IPS-11a (cell line): Measurements from ENCODE around the gene NUDT14.

Experiments used
- H3K4me3 ChIP-seq: one replicate; pipeline ENCODE4 v1.5.1; 2013; ENCODE audit warnings: low read depth, low read length, control low read depth

NUDT14 gene

DNA sequence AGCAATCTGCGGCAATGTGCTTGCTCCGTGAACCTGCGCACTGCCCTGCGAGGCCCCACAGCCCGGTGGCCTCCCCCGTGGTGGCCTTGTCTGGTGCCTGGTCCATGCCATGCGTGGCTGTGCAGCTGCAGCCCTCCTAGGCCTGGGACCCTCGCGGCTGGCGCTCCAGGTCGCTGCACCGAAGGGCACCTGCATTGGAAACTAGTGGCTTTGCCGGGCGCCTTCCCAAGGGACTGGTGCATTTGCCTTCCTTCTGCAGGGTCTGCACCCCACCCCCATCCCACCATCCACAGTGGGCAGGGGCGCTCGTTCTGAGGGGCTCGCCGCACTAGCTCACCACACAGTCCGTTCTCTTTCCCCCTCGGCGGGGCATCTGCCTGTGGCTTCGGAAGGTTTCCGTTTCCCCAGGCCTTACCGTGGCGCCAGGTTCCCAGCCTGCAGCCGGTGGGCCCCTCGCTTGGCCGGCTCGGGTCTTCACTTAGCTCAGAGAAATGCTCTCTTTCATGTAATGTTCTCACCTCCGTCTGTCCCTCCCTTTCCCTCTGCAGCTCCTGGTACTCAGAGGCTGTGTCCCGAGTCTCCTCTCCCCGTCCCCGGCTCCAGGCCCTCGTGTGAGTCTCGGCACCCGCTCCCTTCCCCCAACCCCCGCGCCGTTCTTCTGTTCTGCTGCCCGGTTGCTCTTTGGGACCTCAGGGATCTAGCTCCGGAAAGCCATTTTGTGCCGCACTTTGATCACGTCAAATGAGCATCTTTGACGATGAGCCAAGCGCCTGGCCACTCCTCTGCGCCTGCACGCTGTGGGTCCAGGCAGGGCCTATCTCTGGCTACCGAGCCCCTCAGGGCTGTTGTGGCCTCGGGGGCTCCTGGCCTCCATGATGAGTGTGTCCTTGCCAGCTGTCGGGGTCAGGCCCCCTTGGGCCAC lies 44.5 kb downstream of the NUDT14 start:
- no peak overlapping the region for H3K4me3 ChIP-seq

DNA sequence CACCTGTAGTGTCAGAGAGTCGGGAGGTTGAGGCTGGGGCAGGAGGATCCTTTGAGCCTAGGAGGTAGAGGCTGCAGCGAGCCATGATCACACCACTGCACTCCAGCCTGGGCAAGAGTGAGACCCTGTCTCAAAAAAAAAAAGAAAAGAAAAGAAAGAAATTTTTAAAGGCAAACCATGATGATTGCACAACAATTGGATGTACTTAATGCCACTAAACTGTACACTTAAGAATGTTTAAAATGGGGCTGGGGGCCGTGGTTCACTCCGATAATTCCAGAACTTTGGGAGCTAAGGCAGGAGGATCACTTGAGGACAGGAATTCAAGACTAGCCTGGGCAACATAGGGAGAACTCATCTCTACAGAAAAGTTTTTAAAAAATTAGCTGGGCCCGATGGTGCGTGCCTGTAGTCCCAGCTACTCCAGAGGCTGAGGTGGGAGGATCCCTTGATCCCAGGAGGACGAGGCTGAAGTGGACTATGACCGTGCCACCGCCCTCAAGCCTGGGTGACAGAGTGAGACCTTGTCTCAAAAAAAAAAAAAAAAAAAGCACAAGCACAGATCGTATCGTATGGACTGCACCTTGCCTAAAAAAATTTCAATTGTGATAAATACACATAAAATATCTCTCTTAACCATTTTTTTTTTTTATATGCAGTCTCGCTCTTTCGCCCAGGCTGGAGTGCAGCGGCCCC lies 45.3 kb downstream of the NUDT14 start:
- H3K4me3 ChIP-seq = no peak overlapping the region

DNA sequence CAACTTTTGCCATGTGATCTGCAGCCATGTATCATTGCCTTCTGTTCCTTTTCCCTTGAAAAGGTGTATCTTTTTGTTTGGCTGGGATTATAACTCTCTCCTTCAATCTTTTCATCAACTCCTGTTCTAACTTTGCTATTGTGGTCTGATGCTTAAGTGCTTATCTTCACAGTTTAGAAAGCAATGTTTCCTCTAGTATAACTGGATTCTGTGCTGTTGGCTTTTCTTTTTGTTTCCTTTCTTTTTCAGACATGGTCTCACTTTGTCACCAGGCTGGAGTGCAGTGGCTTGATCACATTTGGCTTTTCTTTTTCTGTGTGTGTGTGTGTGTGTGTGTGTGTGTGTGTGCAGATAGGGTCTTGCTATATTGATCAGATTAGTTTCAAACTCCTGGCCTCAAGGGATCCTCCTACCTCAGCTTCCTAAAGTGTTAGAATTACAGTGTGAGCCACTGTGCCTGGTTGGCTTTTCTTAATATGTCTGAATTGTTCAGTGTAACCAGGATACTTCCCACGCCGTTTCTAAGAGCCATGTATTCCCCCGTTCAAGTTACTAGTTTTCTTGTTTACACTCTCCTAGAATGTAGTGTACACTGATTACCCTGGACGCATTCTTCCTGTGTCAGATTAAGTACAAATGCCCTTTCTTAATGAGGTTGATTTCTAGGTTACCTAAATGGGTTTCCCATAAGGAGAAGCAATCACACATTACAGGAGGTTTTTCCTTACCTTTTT lies 48.0 kb downstream of the NUDT14 start:
- no peak overlapping the region for H3K4me3 ChIP-seq

DNA sequence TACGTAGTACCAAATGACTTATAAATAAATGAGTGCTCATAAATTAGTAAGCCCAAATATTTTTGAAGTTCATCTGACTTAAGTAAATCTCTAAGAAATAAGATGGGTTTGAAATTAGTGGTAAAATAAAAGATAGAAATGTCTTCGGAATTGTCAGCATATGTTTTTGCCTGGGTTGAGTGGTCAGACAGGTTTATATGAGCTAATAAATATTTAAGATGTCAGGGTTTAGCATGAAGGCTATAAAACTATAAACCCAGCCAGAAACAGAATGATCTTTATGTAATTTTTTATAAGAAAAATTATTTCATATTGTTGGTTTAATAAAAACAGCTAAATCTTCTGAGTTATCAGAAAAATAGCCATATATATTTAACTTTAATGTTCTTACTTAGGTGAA lies 49.9 kb downstream of the NUDT14 start:
- no peak overlapping the region for H3K4me3 ChIP-seq

DNA sequence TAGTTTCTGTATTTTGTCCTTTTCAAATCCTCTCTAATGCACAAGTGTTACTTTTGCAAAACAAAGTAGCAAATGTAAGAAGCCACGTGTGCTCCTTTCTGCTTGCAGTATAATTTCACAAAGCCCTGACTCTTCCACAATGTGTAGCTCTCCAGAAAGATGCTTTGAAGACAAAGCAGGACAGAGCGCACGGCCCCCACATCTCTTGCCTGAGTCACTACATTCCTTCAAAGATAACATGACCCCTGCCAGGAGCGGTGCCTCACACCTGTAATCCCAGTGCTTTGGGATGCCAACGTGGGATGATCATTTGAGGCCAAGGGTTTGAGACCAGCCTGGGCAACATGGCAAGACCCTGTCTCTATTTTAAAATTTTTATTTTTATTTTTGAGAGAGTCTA lies 53.1 kb downstream of the NUDT14 start:
- H3K4me3 ChIP-seq = no peak overlapping the region

DNA sequence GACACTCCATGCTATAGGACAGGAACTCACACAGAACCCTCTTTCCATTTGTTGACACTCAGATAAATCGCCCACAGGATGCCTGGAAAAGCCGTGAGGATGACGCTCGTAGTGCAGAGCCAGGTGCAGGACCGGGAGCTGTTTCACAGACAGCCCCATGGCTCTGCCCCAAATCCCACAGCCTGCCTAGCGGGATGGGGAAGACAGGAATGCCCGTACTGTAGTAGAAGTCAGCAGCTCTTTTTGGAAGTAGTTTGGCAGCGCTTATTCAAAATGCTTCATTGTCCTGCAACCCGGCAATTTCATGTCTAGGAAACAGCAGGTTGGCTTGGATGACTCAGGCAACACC lies 54.2 kb downstream of the NUDT14 start:
- H3K4me3 ChIP-seq = no peak overlapping the region

DNA sequence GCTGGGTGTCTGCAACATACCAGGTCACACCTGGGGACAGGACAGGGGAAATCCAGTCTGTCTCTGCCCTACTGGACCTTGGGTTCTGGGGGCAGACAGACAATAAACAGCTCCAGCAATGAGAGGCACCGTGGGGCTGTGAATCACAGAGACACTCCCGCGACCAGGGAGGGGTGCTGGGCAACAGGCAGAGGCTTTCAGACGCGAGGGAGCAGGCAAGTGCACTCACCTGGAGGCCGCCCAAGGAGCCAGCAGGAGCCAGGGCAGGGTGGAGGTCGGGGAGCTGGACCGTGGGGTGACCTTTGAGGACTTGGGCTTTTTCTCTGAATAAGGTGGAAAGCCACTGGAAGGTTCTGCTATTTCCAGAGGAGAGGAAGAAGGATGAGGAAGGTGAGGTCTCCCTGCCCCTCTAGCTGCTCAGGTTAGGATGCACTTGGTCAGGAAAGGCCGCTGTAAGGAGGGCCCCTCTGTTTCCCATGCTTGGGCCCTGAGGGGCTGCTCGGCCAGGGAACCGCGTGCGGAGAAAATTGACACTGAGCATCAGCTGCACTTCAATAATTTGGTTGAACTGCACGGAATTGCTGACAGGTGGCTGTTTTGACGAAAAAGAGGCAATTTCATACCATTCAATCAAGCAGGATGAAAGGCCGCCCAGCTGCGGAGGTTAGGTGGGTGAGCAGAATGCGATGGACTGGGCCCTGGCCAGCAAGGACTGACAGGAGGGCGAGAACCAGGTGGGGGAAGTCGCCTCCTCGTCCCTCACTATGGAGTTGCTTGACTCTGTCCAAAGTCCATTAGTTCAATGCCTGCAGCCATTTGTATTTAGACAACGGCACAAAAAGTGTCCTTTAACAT lies 54.8 kb downstream of the NUDT14 start:
- no peak overlapping the region for H3K4me3 ChIP-seq

DNA sequence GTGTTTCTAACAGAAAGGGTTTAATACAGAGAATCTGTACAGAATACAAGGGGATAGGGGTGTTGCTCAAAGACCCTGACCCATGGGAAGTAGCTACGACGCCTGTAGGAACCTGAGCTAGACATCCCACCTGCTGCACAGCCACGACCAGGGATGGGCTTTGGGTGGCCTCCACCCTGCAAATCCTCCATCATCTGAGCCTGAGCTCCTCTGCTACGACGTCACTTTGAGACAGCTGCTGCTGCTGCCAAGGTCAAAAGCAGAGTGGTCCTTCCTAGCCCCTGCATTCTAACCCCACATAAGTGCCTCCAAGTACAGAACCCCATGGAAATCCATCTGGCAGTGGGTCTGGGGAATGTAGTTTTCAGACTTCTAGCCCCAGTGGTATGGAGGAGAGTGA lies 56.3 kb downstream of the NUDT14 start:
- no peak overlapping the region for H3K4me3 ChIP-seq

DNA sequence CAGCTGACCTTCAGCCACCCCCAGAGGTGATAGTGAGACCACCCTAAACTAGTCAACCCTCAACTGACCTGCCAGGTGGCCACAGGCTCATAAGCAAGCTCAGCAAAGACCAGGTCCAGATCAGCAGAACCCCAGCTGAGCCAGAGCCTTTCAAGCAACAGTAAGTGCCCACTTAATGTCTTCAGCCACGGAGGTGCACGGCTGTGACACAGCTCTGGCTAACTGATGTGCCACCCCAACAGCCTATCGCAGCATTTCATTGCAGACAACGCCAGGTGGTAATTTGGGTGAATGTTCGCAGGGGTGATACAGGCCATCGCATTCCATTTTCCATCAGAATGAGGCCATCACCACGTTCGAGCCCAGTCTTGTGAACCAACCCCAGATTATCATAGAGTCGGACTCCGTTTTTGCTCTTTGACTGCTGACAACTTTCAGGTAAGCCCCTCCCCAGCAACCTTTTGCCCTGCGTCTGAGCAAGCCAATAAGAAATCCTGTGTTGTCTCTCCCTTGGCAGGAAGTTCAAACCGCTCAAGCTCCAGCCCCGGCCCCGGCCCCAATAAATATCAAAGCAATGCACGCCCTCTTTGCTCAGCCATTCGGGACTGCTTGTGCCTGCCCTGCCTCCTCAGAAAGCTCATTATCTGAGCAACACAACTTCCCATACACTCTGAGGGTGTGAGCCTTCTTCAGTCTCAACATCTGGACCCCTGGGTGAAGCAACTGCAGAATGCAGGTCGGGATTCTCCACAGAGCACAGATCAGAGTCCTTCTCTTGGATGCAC lies 56.9 kb downstream of the NUDT14 start:
- H3K4me3 ChIP-seq = no peak overlapping the region

DNA sequence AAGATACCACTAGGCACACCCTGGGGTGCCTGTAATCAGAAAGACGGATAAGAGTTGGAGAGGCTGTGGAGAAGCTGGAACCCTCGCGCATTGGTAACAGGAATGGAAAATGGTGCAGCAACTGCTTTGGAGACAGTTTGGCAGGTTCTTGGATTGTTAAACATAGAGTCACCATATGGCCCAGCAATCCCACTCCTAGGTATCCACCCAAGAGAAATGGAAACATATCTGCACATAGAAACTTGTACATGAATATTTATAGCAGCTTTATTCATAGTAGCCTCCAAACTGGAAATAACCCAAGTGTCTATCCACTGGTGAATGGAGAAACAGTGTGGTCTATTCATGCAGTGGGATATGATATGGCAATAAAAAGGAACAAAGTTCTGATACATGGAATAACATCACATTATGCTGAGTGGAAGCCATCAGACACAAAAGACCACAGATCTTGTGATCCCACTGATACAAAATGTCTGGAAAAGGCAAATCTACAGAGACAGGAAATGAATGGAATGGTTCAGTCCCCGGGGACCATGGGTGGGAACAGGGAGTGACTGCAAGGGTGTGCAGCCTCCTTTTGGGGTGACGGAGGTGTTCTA lies 57.9 kb downstream of the NUDT14 start:
- H3K4me3 ChIP-seq = no peak overlapping the region
